Brain microvascular endothelial cell (primary cell): ENCODE measurements around the gene PFKFB3.
"Not testable (repeated sequence)": the region's sequence is repeated elsewhere in the genome, so short reads cannot be mapped to it uniquely, and the experiment has no call there.

Experiments used
- DNase-seq: peaks from one replicate; pipeline ENCODE4 v3.0.0-alpha.2; 2020
- H3K27ac ChIP-seq: fragments of 250-450 bp; sonication (Bioruptor Pico); 2 replicates; pipeline ENCODE4 v1.5.1; 2020; ENCODE audit warnings: mild to moderate bottlenecking, moderate library complexity
- H3K27me3 ChIP-seq: fragments of 250-450 bp; sonication (Bioruptor Pico); replicated peaks from 2 replicates; pipeline ENCODE4 v1.5.1; 2020; ENCODE audit warnings: mild to moderate bottlenecking
- H3K36me3 ChIP-seq: fragments of 250-450 bp; sonication (Bioruptor Pico); replicated peaks from 2 replicates; pipeline ENCODE4 v1.5.1; 2020; ENCODE audit warnings: mild to moderate bottlenecking
- H3K4me3 ChIP-seq: 2 replicates; pipeline ENCODE4 v1.5.1; 2011; ENCODE audit warnings: low read depth, mild to moderate bottlenecking, control low read depth, low read length, moderate library complexity
- in situ Hi-C: cut with HindIII; loops from 2 replicates; pipeline ENCODE4 v1.10.0; 2017; ENCODE audit warnings: low sequenced_read_pairs, low pct_ligation_motif_present
- TF ChIP-seq, protein P1 (sequence below): IDR thresholded peaks from 2 replicates; pipeline ENCODE4 v1.5.1; 2011; ENCODE audit warnings: low read depth, mild to moderate bottlenecking, moderate library complexity, low read length, control low read depth, inconsistent platforms; ENCODE audit errors: missing control alignments

Gene PFKFB3

DNA sequence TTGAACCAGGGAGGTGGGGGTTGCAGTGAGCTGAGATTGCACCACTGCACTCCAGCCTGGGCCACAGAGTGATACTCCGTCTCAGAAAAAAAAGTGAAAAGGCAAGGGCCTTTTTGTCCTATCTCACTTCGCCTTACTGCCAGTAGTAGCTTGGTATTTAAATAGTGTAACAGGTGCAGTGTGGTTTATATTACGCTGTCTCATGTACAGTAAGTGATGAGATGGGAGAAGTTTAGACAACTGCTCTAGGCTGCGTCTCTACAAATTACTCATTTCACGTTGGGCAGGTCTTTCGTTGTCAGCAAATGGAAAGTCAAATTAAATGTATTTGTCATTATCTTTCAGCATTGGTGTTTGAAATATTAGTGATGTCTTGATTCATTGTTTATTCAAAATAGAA, 15.5 kb upstream of the PFKFB3 start:
- Histone ChIP-seq H3K27me3 (no peaks in the 10 kb centered on the region), H3K27ac (no peak overlapping the region), H3K4me3 (no peak overlapping the region), H3K36me3 (no peaks in the 10 kb centered on the region)
- no peak for DNase-seq
- in situ Hi-C loops, result no loop called here
- TF ChIP-seq, protein P1, sequence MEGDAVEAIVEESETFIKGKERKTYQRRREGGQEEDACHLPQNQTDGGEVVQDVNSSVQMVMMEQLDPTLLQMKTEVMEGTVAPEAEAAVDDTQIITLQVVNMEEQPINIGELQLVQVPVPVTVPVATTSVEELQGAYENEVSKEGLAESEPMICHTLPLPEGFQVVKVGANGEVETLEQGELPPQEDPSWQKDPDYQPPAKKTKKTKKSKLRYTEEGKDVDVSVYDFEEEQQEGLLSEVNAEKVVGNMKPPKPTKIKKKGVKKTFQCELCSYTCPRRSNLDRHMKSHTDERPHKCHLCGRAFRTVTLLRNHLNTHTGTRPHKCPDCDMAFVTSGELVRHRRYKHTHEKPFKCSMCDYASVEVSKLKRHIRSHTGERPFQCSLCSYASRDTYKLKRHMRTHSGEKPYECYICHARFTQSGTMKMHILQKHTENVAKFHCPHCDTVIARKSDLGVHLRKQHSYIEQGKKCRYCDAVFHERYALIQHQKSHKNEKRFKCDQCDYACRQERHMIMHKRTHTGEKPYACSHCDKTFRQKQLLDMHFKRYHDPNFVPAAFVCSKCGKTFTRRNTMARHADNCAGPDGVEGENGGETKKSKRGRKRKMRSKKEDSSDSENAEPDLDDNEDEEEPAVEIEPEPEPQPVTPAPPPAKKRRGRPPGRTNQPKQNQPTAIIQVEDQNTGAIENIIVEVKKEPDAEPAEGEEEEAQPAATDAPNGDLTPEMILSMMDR, result no peak

DNA sequence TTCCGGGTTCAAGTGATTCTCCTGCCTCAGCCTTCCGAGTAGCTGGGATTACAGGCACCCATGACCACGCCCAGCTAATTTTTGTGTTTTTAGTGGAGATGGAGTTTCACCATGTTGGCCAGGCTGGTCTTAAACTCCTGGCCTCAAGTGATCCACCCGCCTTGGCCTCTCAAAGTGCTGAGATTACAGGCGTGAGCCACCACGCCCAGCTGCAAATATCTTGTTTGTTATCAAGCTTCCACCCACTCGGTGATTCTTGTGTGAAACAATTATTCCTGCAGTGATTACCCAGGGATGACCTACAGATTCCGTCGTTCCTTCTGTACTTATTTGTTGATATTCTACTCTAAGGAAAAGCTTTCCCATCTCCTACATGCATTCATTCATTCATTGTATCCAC, 12.7 kb upstream of the PFKFB3 start:
- in situ Hi-C loops, H3K27ac ChIP-seq, H3K36me3 ChIP-seq, H3K4me3 ChIP-seq, H3K27me3 ChIP-seq, DNase-seq: not testable (repeated sequence)

DNA sequence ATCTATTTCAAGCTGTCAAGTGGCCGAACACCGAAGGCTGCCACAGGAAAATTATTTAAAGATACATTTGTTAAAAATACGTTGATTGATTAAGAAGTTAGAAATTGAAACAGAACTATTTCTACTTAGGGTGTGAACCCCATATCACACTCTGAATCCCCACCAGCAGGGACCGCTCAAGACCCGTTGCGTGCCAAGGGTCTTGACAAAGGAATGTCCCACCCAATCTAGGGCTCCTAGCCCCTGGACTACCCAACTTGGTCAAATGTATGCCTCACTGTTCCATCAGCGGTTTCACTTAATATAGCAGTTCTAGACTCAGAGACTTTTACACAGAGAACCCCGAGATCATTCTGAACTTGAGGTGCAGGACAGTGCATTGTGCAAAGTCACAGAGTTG, 11.6 kb upstream of the PFKFB3 start:
- DNase-seq, result no peak
- Histone ChIP-seq H3K36me3 (no peaks in the 10 kb centered on the region), H3K27me3 (no peaks in the 10 kb centered on the region), H3K4me3 (no peak overlapping the region), H3K27ac (no peak overlapping the region)
- in situ Hi-C loops, result no loop called here
- TF ChIP-seq, protein P1, result no peak

DNA sequence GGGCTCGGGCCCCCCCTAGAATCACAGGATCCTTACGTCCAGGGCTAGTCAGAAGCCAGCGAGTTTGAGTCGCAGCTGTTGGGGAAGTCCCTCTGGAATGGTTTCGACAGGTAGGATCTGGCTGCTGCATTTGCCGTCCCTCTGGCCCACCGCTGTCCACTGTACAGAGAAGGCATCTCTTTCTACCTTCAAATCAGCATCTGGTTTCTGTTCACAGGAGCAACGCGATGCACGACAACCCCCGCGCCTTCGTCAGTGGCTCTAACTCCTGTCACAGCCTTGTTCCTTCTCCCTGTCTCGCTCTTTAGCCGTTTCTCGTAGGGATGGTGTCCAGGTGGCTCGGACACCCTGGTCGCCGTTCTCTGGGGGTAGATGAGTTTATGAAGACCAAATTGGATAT, 11.2 kb upstream of the PFKFB3 start:
- in situ Hi-C loops, result no loop called here

DNA sequence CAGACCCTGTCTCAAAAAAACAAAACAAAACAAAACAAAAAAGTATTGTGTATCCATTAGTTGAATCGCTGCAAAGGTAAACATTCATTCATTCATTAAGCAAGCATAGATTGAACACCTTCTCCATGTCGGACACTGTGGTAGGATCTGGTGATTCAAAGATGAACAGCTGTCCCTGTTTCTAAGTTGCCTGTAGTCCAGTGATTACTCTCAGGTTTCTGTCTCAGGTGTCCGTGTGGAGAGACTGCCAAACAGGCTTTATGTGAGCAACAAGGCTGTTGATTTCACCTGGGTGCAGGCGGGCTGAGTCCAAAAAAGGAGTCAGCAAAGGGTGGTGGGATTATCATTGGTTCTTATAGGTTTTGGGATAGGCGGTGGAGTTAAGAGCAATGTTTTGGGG, 9.4 kb upstream of the PFKFB3 start:
- DNase-seq, in situ Hi-C loops, H3K36me3 ChIP-seq, H3K4me3 ChIP-seq, H3K27me3 ChIP-seq, H3K27ac ChIP-seq: not testable (repeated sequence)

More for the DNA sequence above, 11.2 kb upstream of the PFKFB3 start:
- no peaks in the 10 kb centered on the region for H3K36me3 ChIP-seq
- H3K4me3 ChIP-seq, result no peak overlapping the region
- H3K27ac ChIP-seq, result no peak overlapping the region
- DNase-seq, result no peak
- no peaks in the 10 kb centered on the region for H3K27me3 ChIP-seq
- TF ChIP-seq, protein P1, result no peak

DNA sequence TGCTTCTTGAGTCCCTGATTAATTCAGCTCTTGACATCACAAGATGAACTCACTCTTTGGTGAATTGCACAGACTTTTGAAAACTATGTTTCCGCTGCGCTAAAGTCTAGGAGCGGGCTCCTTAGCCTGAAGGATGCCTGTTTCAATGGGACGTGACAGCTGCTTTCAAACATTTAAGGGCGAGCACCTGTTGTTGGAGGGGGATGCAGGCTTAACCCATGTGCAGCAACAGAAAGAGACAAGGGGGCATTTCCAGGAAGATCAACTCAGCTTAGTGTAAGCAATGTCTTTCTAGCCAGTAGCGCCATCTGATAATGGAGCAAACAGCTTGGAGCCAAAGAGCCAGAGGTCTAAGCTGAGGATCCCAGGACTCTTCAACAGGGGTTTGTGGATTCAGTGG, 8.4 kb upstream of the PFKFB3 start:
- H3K36me3 ChIP-seq, result no peaks in the 10 kb centered on the region
- H3K27me3 ChIP-seq, result no peaks in the 10 kb centered on the region
- no peak overlapping the region for H3K4me3 ChIP-seq
- DNase-seq, result no peak
- no peak overlapping the region for H3K27ac ChIP-seq
- in situ Hi-C loops, result no loop called here
- TF ChIP-seq, protein P1, result no peak

DNA sequence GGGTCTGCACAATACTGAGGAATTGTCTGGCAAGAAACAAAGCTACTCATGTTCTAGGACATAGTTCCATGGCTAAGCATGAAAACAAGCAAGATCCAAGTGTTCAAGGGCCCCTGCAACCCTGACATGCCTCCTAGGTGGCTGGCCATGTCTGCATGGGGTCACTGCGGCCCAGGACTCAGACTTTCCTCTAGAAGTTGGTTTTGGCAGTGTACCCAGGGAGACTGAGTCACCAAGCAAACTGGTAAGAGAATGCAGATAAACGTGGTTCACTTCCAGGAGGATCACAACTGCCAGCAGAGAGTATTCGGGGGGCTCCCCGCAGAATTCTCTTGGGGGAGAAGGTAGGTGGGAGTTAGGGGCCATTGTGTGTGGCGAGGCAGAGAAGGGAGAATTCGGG, 7.4 kb upstream of the PFKFB3 start:
- peak; percentile 78 for DNase-seq
- H3K27me3 ChIP-seq, result no peaks in the 10 kb centered on the region
- peak overlapping the region; percentile 7 for H3K27ac ChIP-seq
- no peaks in the 10 kb centered on the region for H3K36me3 ChIP-seq
- no peak overlapping the region for H3K4me3 ChIP-seq
- TF ChIP-seq, protein P1, result no peak
- in situ Hi-C loops, result no loop called here
